CD8-positive, alpha-beta memory T cell (primary cell): ENCODE results near the gene GEN1. TPM values are rescaled to one million over a fixed set of nuclear protein-coding genes. Genes with fewer than 3 reads are reported as not detected.

Experiments
- CTCF ChIA-PET: fragments of 350-600 bp; sonication (Branson Sonifier 250); formaldehyde crosslinking; loops from one replicate; lab custom pipeline; 2021; ENCODE audit warnings: antibody characterized with exemption; lab: Charles Lee
- POLR2A ChIA-PET: fragments of 350-600 bp; sonication (Branson Sonifier 250); formaldehyde crosslinking; loops from one replicate; lab custom pipeline; 2021; ENCODE audit warnings: antibody characterized with exemption; lab: Charles Lee
- DNase-seq, 5 donors: peaks; one replicate each; pipeline versions ENCODE4 v3.0.0 to v3.0.0-alpha.2; 2020 to 2022; ENCODE audit warnings: mixed read lengths in 1 of 5
- H3K27ac ChIP-seq: one replicate; pipeline ENCODE4 v1.7.0; 2013; ENCODE audit warnings: low read depth, mild to moderate bottlenecking, low read length, moderate library complexity
- H3K27me3 ChIP-seq: 2 replicates; pipeline ENCODE4 v1.7.0; 2013; ENCODE audit warnings: low read length, mild to moderate bottlenecking; ENCODE audit not compliant: insufficient read depth, poor library complexity, severe bottlenecking
- H3K36me3 ChIP-seq: 2 replicates; pipeline ENCODE4 v1.7.0; 2013; ENCODE audit warnings: mild to moderate bottlenecking, low read length, moderate library complexity; ENCODE audit not compliant: insufficient read depth
- H3K4me1 ChIP-seq: 2 replicates; pipeline ENCODE4 v1.7.0; 2013; ENCODE audit warnings: mild to moderate bottlenecking, low read length, moderate library complexity; ENCODE audit not compliant: insufficient read depth
- H3K4me3 ChIP-seq: 2 replicates; pipeline ENCODE4 v1.7.0; 2013; ENCODE audit warnings: mild to moderate bottlenecking, low read length
- H3K9me3 ChIP-seq: 2 replicates; pipeline ENCODE4 v1.7.0; 2013; ENCODE audit warnings: mild to moderate bottlenecking, low read length
- H3K27ac Mint-ChIP-seq, 8 donors: one replicate each; pipeline ENCODE4 v1.8.0; 2020 to 2021; ENCODE audit warnings: mixed read lengths in 8 of 8, mild to moderate bottlenecking in 6 of 8, inconsistent platforms in 3 of 8, moderate library complexity in 3 of 8
- H3K27me3 Mint-ChIP-seq, 2 donors: one replicate each; pipeline ENCODE4 v1.8.0; 2020 to 2021; ENCODE audit warnings: mixed read lengths in 2 of 2, mild to moderate bottlenecking in 1 of 2, moderate library complexity in 1 of 2
- H3K36me3 Mint-ChIP-seq, 3 donors: one replicate each; pipeline ENCODE4 v1.8.0; 2020 to 2021; ENCODE audit warnings: mixed read lengths in 3 of 3, inconsistent platforms in 1 of 3, mild to moderate bottlenecking in 1 of 3
- H3K4me1 Mint-ChIP-seq, 3 donors: one replicate each; pipeline ENCODE4 v1.8.0; 2020 to 2021; ENCODE audit warnings: mixed read lengths in 3 of 3, inconsistent platforms in 1 of 3, mild to moderate bottlenecking in 1 of 3
- H3K4me3 Mint-ChIP-seq, 7 donors: one replicate each; pipeline ENCODE4 v1.8.0; 2020 to 2021; ENCODE audit warnings: mixed read lengths in 7 of 7, mild to moderate bottlenecking in 6 of 7, moderate library complexity in 4 of 7, inconsistent platforms in 2 of 7
- H3K9me3 Mint-ChIP-seq, 5 donors: one replicate each; pipeline ENCODE4 v1.8.0; 2020 to 2022; ENCODE audit warnings: mixed read lengths in 5 of 5, mild to moderate bottlenecking in 3 of 5, moderate library complexity in 2 of 5, inconsistent platforms in 1 of 5
- polyA plus RNA-seq: library from polyadenylated mRNA; unstranded; fragments of 300-500 nt; fragmentation: Illumina TruSeq; gene quantifications from one replicate; pipeline ENCODE4 v1.2.3, GENCODE V29; 2021
- total RNA-seq, 2 experiments: library from RNA; stranded (reverse); gene quantifications; one replicate each; pipeline ENCODE4 v1.2.3, GENCODE V29; 2021

Gene GEN1
- total and polyA plus RNA-seq, 3 experiments from 2014 or later: 0.31 to 28.8 (median 23.6) TPM

GRCh38 chr2:17772532-17772931 lies 18.6 kb downstream of the GEN1 start:
- Histone ChIP-seq H3K27me3 (no peaks in the 10 kb centered on the region), H3K4me1 (no peaks in the 10 kb centered on the region), H3K4me3 (no peak overlapping the region), H3K27ac (no peak overlapping the region), H3K9me3 (no peaks in the 10 kb centered on the region), H3K36me3 (no peaks in the 10 kb centered on the region)
- DNase-seq: no peak
- Mint-ChIP-seq H3K36me3 (peaks cover 0 to 21% (median 10%) of the 10 kb centered on the region in 3 donors), H3K4me1 (no peaks in the 10 kb centered on the region), H3K27me3 (no peaks in the 10 kb centered on the region), H3K9me3 (no peaks in the 10 kb centered on the region), H3K4me3 (no peak overlapping the region), H3K27ac (no peak overlapping the region)
- POLR2A ChIA-PET: no interaction called here
- CTCF ChIA-PET: no interaction called here

GRCh38 chr2:17780546-17780945 lies 26.6 kb downstream of the GEN1 start:
- Mint-ChIP-seq H3K4me1 (no peaks in the 10 kb centered on the region), H3K9me3 (no peaks in the 10 kb centered on the region), H3K27ac (no peak overlapping the region), H3K4me3 (no peak overlapping the region), H3K27me3 (no peaks in the 10 kb centered on the region), H3K36me3 (peaks cover 10 to 20% (median 10%) of the 10 kb centered on the region in 3 donors)
- H3K36me3 ChIP-seq: no peaks in the 10 kb centered on the region
- no peaks in the 10 kb centered on the region for H3K9me3 ChIP-seq
- no peak overlapping the region for H3K27ac ChIP-seq
- CTCF ChIA-PET: no interaction called here
- DNase-seq: no peak
- H3K4me3 ChIP-seq: no peak overlapping the region
- H3K4me1 ChIP-seq: no peaks in the 10 kb centered on the region
- POLR2A ChIA-PET: no interaction called here
- H3K27me3 ChIP-seq: no peaks in the 10 kb centered on the region

GRCh38 chr2:17781482-17781881 lies 27.5 kb downstream of the GEN1 start:
- Mint-ChIP-seq H3K4me1 (no peaks in the 10 kb centered on the region), H3K27me3 (no peaks in the 10 kb centered on the region), H3K36me3 (peaks cover 10 to 20% (median 10%) of the 10 kb centered on the region in 3 donors), H3K4me3 (no peak overlapping the region), H3K27ac (no peak overlapping the region), H3K9me3 (no peaks in the 10 kb centered on the region)
- ChIA-PET POLR2A (no interaction called here), CTCF (no interaction called here)
- H3K4me3 ChIP-seq: no peak overlapping the region
- H3K27me3 ChIP-seq: no peaks in the 10 kb centered on the region
- no peaks in the 10 kb centered on the region for H3K9me3 ChIP-seq
- no peaks in the 10 kb centered on the region for H3K36me3 ChIP-seq
- DNase-seq: no peak
- H3K27ac ChIP-seq: no peak overlapping the region
- no peaks in the 10 kb centered on the region for H3K4me1 ChIP-seq

- H3K4me3 ChIP-seq: no peak overlapping the region
- H3K9me3 Mint-ChIP-seq: no peaks in the 10 kb centered on the region
- peaks cover 0 to 13% of the 10 kb centered on the region in 2 donors for H3K27me3 Mint-ChIP-seq
- H3K4me1 ChIP-seq: no peaks in the 10 kb centered on the region
- peaks cover 6% of the 10 kb centered on the region for H3K27me3 ChIP-seq
- no peaks in the 10 kb centered on the region for H3K9me3 ChIP-seq
- ChIA-PET CTCF (no interaction called here), POLR2A (no interaction called here)
- no peaks in the 10 kb centered on the region for H3K36me3 ChIP-seq
- no peak overlapping the region for H3K27ac Mint-ChIP-seq
- no peak for DNase-seq
- peaks cover 2 to 6% (median 3%) of the 10 kb centered on the region in 3 donors for H3K36me3 Mint-ChIP-seq
- no peak overlapping the region for H3K4me3 Mint-ChIP-seq
- no peak overlapping the region for H3K27ac ChIP-seq
- H3K4me1 Mint-ChIP-seq: no peaks in the 10 kb centered on the region
These were observed 32.8 kb downstream of the GEN1 start for GRCh38 chr2:17786727-17787126.

- POLR2A ChIA-PET: no interaction called here
These were observed 34.8 kb downstream of the GEN1 start for GRCh38 chr2:17788773-17789172.

GRCh38 chr2:17790536-17790935 lies 36.6 kb downstream of the GEN1 start:
- no peak overlapping the region for H3K27ac ChIP-seq
- Mint-ChIP-seq H3K27me3 (peaks cover 6 to 46% of the 10 kb centered on the region in 2 donors), H3K27ac (no peak overlapping the region), H3K4me3 (no peak overlapping the region), H3K4me1 (no peaks in the 10 kb centered on the region), H3K36me3 (no peaks in the 10 kb centered on the region), H3K9me3 (no peaks in the 10 kb centered on the region)
- ChIA-PET POLR2A (no interaction called here), CTCF (no interaction called here)
- H3K9me3 ChIP-seq: no peaks in the 10 kb centered on the region
- peaks cover 12% of the 10 kb centered on the region for H3K27me3 ChIP-seq
- H3K4me3 ChIP-seq: no peak overlapping the region
- DNase-seq: no peak
- no peaks in the 10 kb centered on the region for H3K4me1 ChIP-seq
- no peaks in the 10 kb centered on the region for H3K36me3 ChIP-seq

More at GRCh38 chr2:17788773-17789172, 34.8 kb downstream of the GEN1 start:
- Mint-ChIP-seq H3K27me3 (peaks cover 5 to 34% of the 10 kb centered on the region in 2 donors), H3K4me3 (no peak overlapping the region), H3K9me3 (no peaks in the 10 kb centered on the region), H3K27ac (no peak overlapping the region), H3K4me1 (no peaks in the 10 kb centered on the region), H3K36me3 (no peaks in the 10 kb centered on the region)
- Histone ChIP-seq H3K27ac (no peak overlapping the region), H3K36me3 (no peaks in the 10 kb centered on the region), H3K9me3 (no peaks in the 10 kb centered on the region), H3K4me1 (no peaks in the 10 kb centered on the region), H3K27me3 (peaks cover 12% of the 10 kb centered on the region), H3K4me3 (no peak overlapping the region)
- CTCF ChIA-PET: no interaction called here
- DNase-seq: no peak

GRCh38 chr2:17791121-17791816 lies 37.3 kb downstream of the GEN1 start:
- H3K27me3 ChIP-seq: peaks cover 12% of the 10 kb centered on the region
- H3K9me3 Mint-ChIP-seq: no peaks in the 10 kb centered on the region
- no peak overlapping the region for H3K4me3 Mint-ChIP-seq
- H3K36me3 Mint-ChIP-seq: no peaks in the 10 kb centered on the region
- no peak for DNase-seq
- no peaks in the 10 kb centered on the region for H3K4me1 Mint-ChIP-seq
- H3K27ac Mint-ChIP-seq: peak overlapping the region in 1 of 8 donors; percentile 3
- ChIA-PET CTCF (no interaction called here), POLR2A (no interaction called here)
- H3K9me3 ChIP-seq: no peaks in the 10 kb centered on the region
- no peak overlapping the region for H3K4me3 ChIP-seq
- no peak overlapping the region for H3K27ac ChIP-seq
- H3K27me3 Mint-ChIP-seq: peaks cover 6 to 48% of the 10 kb centered on the region in 2 donors
- no peaks in the 10 kb centered on the region for H3K36me3 ChIP-seq
- no peaks in the 10 kb centered on the region for H3K4me1 ChIP-seq

GRCh38 chr2:17791817-17792130 lies 37.8 kb downstream of the GEN1 start:
- no peak overlapping the region for H3K4me3 Mint-ChIP-seq
- DNase-seq: no peak

More at GRCh38 chr2:17791817-17792130, 37.8 kb downstream of the GEN1 start:
- peak overlapping the region in 1 of 8 donors; percentile 3 for H3K27ac Mint-ChIP-seq
- ChIA-PET CTCF (no interaction called here), POLR2A (no interaction called here)
- Histone ChIP-seq H3K27me3 (peaks cover 12% of the 10 kb centered on the region), H3K9me3 (no peaks in the 10 kb centered on the region), H3K27ac (no peak overlapping the region), H3K4me1 (no peaks in the 10 kb centered on the region), H3K36me3 (no peaks in the 10 kb centered on the region), H3K4me3 (no peak overlapping the region)
- H3K27me3 Mint-ChIP-seq: peaks cover 6 to 52% of the 10 kb centered on the region in 2 donors
- H3K36me3 Mint-ChIP-seq: no peaks in the 10 kb centered on the region
- H3K9me3 Mint-ChIP-seq: no peaks in the 10 kb centered on the region
- H3K4me1 Mint-ChIP-seq: no peaks in the 10 kb centered on the region
